Stimulated activated CD4-positive, alpha-beta T cell treated with anti-CD3 and anti-CD28 coated beads, Interleukin-15, amount 100 ng/mL, for 48 hours (primary cell): ENCODE data around the gene ZNF420.
A peak's percentile ranks its signal among the peaks of the same experiment; 100 is the strongest.
"Not testable (repeated sequence)": the region's sequence is repeated elsewhere in the genome, so short reads cannot be mapped to it uniquely, and the experiment has no call there.

Experiments used
- DNase-seq, 2 donors: peaks; one replicate each; pipeline ENCODE4 v3.0.0-alpha.2; 2020; ENCODE audit warnings: low read depth in 2 of 2

The ZNF420 gene

DNA sequence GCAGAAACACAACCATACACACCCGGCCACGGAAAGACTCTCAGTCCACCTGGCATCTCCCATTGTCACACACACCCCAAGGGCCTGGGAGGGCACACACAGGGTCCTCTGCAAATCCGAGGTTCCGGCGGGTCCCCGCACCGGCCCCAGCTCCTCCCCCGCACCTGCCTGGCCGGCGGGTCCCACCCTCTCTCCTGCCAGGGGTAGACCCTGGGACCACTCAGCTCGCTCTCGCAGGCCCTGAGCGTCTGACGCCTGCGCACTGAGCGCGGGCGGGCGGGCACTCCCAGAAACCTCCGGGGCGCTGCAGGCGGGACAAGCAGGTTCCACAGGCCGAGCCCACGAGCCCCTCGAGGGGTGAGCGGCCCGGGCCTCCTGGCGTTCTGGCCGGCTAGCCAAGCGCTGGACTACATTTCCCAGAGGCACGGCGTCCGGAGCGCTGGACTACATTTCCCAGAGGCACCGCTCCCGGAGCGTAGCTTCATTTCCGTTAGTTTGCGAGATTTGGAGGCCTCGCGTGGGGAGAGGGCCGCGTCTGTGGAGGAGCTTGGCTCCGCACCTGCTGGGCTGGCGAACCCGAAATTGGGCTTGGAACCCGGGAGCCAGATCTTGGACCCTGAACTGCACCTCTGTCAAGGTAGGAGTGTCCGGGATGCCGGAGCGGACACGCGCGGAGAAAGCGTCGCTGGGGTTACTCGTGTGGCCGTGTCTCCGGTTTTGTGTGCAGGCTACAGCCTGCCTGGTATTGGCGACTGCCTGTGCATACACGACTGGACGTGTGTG lies at the start of gene ZNF420:
Gene ZNF420, plus strand, starts transcription at position 500 of the 783 bp plus-strand sequence. CDS start 10,686 bp downstream, outside the sequence.
- peak; percentile 80 for DNase-seq

- DNase-seq, result no peak
These were observed 33.1 kb upstream of the ZNF420 start for GRCh38 chr19:37045140-37045539.

DNA sequence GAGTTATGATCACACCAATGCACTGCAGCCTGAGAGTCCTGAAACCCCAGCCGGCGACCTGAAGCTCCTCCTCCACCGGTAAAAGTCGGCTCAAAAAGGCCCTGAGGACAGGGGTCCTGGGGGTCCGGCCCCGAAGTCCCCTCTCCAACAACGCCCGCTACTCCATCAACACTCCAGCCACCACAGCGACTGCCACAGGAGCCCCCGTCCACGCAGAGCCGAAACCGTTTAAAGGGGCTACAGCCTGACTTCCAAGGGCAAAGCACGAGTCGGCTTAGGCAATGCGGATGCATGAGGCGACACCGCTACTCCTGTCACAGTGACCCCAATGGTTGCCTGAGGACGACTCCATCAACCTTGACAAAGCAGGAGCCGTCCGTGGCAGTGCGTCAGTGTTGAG lies 22.9 kb upstream of the ZNF420 start:
- no peak for DNase-seq

- DNase-seq, result no peak
These were observed 21.5 kb upstream of the ZNF420 start for GRCh38 chr19:37056776-37057175.

- no peak for DNase-seq
These were observed 19.1 kb upstream of the ZNF420 start for GRCh38 chr19:37059142-37059541.

DNA sequence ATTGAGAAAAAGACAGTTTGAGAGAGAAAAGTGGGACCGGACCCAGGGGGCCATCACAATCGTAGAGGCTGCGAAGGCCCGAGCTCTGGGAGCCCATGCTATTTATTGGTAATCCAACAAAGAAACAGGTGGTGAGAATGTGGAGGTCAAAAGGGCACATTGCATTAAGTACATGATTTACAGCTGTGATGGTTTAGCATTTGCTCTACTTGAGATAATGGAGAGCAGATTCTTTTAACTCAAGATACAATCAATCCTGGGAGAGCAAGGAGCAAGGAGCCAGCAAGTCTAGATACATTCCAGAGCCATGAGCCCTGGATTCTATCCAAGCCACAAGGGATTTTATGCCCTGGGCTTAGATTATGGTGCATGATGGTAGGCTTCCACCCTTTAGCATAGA lies 13.3 kb upstream of the ZNF420 start:
- not testable (repeated sequence) for DNase-seq

DNA sequence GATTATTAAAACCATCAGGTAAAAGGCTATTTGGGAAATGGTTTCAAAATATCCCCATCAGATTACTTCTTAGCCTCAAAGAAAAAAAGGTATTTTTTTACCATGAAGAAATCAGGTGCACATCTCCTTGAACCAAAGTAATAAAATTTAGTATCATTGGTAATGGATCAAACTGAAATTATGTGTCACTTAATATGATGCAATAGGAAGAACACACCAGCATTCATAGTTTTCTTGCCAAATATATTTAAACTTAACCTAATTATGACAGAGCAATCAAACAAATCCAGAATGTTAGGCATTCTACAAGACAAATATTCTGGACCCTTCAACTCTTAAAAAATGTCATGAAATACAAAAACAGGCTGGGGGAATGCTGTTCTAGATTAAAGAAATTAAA lies 4.1 kb upstream of the ZNF420 start:
- no peak for DNase-seq

GRCh38 chr19:37074819-37075362 lies 3.3 kb upstream of the ZNF420 start:
- no peak for DNase-seq

- not testable (repeated sequence) for DNase-seq
These were observed 1.7 kb upstream of the ZNF420 start for GRCh38 chr19:37076524-37076923.

DNA sequence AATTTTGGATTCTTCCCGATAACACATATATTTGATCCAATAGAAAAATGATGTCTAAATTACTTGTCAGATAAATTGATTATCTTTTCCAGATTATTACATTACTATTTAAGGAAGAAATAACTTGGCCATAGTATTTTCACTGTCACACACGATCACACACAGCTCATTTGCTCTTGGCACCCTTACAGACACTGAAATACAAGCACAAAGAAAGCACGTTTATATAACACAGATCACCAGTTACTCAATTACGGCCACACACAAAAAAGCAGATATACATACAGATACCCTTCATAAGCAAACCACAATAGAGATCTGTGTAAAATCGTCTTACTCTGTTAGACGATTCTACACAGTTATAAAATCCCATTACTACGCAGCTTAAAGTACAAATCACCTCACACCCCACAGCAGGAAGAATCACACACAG lies 716 bp upstream of the ZNF420 start:
- DNase-seq, result no peak

DNA sequence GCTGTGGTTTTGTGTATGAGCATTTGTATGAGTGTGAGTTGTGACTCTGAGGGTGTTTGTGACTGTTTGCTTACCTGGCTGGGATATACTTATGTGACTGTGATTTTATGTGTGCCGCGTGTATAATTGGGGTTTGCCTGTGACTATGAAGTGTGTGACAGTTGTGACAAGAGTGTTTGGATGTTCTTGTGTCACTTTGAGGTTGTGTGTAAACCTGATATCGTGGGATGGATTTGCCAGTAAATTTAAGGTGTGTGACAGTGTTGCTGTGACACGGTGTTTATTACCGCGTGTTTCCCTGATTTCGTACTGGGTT lies 442 bp downstream of the ZNF420 start:
- no peak for DNase-seq

DNA sequence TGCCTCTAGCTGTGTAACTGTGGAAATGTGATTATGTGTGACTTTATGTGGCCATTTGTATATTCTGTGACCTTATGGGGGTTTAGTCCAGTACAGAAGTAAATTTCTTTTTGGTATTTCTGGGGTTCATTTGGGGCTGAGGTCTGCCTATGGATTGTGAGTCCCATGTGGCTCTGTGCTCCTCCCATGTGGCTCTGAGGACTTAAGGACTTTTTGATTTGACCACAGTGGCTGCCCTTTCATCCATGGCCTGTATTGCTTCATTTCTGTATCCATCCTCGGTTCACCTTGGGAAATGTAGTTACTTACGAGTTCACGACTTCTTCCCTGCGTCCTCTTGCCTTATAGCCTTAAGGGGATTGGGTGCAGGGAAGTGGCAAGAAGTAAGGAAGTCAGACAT lies 1.0 kb downstream of the ZNF420 start:
- DNase-seq, result no peak

GRCh38 chr19:37082307-37082706 lies 4.1 kb downstream of the ZNF420 start:
- no peak for DNase-seq

DNA sequence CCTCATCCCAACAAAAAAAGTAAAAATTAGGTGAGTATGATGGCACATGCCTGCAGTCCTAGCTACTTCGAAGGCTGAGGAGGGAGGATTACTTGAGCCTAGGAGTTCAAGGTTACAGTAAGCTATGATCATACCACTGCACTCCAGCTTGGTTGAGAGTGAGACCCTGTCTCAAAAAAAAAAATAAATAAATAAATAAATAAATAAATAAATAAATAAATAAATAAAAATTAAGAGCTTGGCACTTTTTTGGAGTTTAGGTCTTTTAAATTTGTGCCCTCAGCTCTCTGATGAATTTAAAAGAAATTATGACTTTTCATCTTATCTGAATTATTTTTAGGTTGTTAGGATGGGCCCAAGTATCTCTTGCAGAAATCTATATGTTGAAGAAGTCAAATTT lies 8.9 kb downstream of the ZNF420 start:
- DNase-seq, result no peak

- DNase-seq, result no peak
These were observed 17.6 kb downstream of the ZNF420 start for GRCh38 chr19:37095859-37096258.

DNA sequence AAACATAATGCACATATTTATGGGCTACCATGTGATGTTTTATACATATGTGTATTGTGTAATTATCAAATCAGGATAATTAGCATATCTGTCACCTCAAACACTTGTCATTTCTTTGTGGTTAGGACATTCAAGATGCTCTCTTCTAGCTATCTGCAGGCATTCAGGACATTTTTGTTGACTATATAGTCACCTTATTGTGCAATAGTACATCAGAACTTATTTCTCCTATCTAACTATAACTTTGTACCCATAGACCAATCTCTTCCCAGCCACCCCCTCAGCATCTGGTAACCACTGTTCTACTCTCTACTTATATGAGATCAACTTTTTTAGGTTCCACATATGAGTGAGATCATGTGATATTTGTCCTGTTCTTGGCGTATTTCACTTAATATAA lies 20.3 kb downstream of the ZNF420 start:
- DNase-seq, result no peak

DNA sequence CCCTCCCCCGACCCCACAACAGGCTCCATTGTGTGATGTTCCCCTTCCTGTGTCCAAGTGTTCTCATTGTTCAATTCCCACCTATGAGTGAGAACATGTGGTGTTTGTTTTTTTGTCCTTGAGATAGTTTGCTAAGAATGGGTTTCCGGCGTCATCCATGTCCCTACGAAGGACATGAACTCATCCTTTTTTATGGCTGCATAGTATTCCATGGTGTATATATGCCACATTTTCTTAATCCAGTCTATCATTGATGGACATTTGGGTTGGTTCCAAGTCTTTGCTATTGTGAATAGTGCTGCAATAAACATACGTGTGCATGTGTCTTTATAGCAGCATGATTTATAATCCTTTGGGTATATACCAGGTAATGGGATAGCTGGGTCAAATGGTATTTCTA lies 25.9 kb downstream of the ZNF420 start:
- DNase-seq, result not testable (repeated sequence)

DNA sequence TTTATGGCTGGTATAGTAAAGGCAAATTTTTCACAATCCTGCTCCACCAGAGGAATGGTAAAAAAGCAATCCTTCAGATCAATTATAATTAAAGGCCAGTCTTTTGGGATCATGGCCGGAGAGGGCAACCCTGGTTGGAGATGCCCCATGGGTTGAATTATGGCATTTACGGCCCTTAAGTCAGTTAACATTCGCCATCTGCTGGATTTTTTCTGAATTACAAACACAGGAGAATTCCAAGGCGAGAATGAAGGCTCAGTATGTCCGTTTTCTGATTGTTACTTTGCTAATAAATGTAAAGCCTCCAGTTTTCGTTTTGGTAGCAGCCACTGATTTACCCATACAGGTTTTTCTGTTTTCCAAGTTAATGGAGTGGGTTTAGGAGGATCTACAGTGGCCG lies 33.5 kb downstream of the ZNF420 start:
- DNase-seq, result not testable (repeated sequence)

GRCh38 chr19:37114001-37114400 lies 35.8 kb downstream of the ZNF420 start:
- no peak for DNase-seq

DNA sequence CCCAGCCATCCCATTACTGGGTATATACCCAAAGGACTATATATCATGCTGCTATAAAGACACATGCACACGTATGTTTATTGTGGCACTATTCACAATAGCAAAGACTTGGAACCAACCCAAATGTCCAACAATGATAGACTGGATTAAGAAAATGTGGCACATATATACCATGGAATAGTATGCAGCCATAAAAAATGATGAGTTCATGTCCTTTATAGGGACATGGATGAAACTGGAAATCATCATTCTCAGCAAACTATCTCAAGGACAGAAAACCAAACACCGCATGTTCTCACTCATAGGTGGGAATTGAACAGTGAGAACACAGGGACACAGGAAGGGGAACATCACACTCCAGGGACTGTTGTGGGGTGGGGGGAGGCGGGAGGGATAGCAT lies 43.9 kb downstream of the ZNF420 start:
- not testable (repeated sequence) for DNase-seq

GRCh38 chr19:37127999-37128820 lies 50.0 kb downstream of the ZNF420 start:
- no peak for DNase-seq

DNA sequence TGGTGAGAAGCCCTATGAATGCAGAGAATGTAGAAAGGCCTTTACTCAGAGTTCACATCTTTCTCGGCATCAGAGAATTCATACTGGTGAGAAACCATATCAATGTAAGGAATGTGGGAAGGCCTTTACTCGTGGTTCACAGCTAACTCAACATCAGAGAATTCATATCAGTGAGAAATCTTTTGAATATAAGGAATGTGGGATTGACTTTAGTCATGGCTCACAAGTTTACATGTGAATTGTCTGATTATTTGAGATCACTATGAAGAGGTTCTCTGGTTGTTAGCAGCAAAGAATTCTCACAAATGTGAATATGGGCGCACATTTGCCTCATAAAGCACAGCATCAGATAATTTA lies 50.6 kb downstream of the ZNF420 start:
- no peak for DNase-seq

- no peak for DNase-seq
These were observed 57.9 kb downstream of the ZNF420 start for GRCh38 chr19:37136111-37136510.
